K562 (cell line): ENCODE data around the gene MAML3.

Source experiments
- CTCF ChIP-seq, 3 experiments: IDR thresholded peaks in 2 of 3; conservative IDR thresholded peaks in 1 of 3; 2 replicates each; pipeline ENCODE4 v1.5.1; 2011 to 2012; ENCODE audit warnings: low read length in 3 of 3, mild to moderate bottlenecking in 3 of 3, control low read depth in 2 of 3, improper control_type of control experiment in 1 of 3, inconsistent platforms in 1 of 3, low read depth in 1 of 3, mixed read lengths in 1 of 3, moderate library complexity in 1 of 3; ENCODE audit not compliant: insufficient read depth in 2 of 3
- POLR2AphosphoS5 ChIP-seq: IDR thresholded peaks from 2 replicates; pipeline ENCODE4 v1.6.1; 2011; ENCODE audit warnings: mild to moderate bottlenecking, low read depth, low read length, moderate library complexity; ENCODE audit not compliant: control insufficient read depth, insufficient read depth

DNA sequence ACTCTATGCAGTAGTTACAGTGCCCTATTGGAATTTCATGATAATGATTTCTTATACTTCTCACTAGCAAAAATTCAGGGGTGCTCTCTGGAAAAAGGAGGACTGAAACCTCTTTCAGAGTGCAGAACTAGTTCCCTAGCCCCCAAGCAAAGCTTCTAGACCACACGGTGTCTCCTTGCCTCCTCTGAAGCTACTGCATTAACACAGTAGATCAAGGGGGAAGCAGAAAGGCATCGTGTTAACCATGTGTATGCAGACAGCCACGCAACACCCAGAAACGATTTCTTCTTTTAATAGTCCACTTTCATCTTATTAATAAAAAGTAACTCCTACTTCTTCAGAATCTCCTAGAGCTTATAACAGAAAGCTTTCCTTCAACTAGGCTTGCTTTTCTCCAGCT lies 44.7 kb downstream of the MAML3 start:
- TF ChIP-seq POLR2AphosphoS5 (no peak), CTCF (IDR thresholded peaks at IDR 0.05 in 2 of 3, conservative IDR thresholded peaks at IDR 0.05 in 1 of 3; ENCODE audit: insufficient read depth in 2 of 3, low read depth in 1 of 3, low read length in 3 of 3) (no peak)
